BJ (cell line): ENCODE results near the gene GTPBP8. TPM values are rescaled to one million over a fixed set of nuclear protein-coding genes. Genes with fewer than 3 reads are reported as not detected.
"Not testable (repeated sequence)": the region's sequence is repeated elsewhere in the genome, so short reads cannot be mapped to it uniquely, and the experiment has no call there.

ENCODE experiments used
- CTCF ChIA-PET: fragments of 350-600 bp; formaldehyde crosslinking; extraction: SDS; loops from one replicate; lab custom pipeline; 2021; ENCODE audit warnings: antibody characterized with exemption, inconsistent platforms; lab: Yijun Ruan, JAX
- POLR2A ChIA-PET: fragments of 300-600 bp; sonication (Branson Sonifier 250); formaldehyde crosslinking; extraction: SDS; loops from one replicate; lab custom pipeline; 2021; ENCODE audit warnings: antibody characterized with exemption; lab: Charles Lee
- DNase-seq: peaks from one replicate; pipeline ENCODE4 v3.0.0-alpha.2; 2011; ENCODE audit warnings: low read depth
- H3K27me3 ChIP-seq: 2 replicates; pipeline ENCODE4 v1.6.0; 2011; ENCODE audit warnings: low read length; ENCODE audit not compliant: control insufficient read depth, insufficient read depth
- H3K36me3 ChIP-seq: 2 replicates; pipeline ENCODE4 v1.5.1; 2011; ENCODE audit warnings: low read length; ENCODE audit not compliant: control insufficient read depth, insufficient read depth
- H3K4me3 ChIP-seq: 2 replicates; pipeline ENCODE4 v1.5.1; 2011; ENCODE audit warnings: low read depth, mild to moderate bottlenecking, control low read depth, low read length
- polyA plus RNA-seq: library from polyadenylated mRNA; depleted of rRNA; stranded (reverse); fragments of >200 nt; gene quantifications from 2 replicates; pipeline ENCODE4 v1.2.3, GENCODE V29; 2011; rRNA removed
- TF ChIP-seq, protein P1 (sequence below): IDR thresholded peaks from 2 replicates; pipeline ENCODE4 v1.5.1; 2011; ENCODE audit warnings: low read depth, mild to moderate bottlenecking, control low read depth, inconsistent platforms, low read length, moderate library complexity; ENCODE audit not compliant: insufficient read depth

GTPBP8 gene
- polyA plus RNA-seq, 1 experiment = 16.7 TPM

DNA sequence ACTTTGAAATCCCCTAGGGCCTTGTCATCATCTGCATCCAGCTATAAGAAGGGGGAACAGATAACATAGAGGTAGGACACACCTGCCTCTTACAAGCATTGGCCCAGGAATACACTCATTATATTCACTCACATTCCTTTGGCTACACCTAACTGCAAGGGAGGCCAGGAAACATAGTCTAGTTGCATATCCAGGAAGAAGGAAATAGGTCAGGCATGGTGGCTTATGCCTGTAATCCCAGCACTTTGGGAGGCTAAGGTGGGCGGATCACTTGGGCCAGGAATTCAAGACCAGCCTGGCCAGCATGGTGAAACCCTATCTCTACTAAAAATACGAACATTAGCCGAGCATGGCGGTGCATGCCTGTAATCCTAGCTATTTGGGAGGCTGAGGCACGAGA, 48.8 kb downstream of the GTPBP8 start:
- H3K27me3 ChIP-seq = 0 out of 2 replicates have a peak, but pooled peaks cover 1% of the 10 kb centered on the region
- TF ChIP-seq, protein P1, sequence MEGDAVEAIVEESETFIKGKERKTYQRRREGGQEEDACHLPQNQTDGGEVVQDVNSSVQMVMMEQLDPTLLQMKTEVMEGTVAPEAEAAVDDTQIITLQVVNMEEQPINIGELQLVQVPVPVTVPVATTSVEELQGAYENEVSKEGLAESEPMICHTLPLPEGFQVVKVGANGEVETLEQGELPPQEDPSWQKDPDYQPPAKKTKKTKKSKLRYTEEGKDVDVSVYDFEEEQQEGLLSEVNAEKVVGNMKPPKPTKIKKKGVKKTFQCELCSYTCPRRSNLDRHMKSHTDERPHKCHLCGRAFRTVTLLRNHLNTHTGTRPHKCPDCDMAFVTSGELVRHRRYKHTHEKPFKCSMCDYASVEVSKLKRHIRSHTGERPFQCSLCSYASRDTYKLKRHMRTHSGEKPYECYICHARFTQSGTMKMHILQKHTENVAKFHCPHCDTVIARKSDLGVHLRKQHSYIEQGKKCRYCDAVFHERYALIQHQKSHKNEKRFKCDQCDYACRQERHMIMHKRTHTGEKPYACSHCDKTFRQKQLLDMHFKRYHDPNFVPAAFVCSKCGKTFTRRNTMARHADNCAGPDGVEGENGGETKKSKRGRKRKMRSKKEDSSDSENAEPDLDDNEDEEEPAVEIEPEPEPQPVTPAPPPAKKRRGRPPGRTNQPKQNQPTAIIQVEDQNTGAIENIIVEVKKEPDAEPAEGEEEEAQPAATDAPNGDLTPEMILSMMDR = no peak
- no peaks in the 10 kb centered on the region for H3K36me3 ChIP-seq
- ChIA-PET POLR2A (no interaction called here), CTCF (no interaction called here)
- no peak overlapping the region for H3K4me3 ChIP-seq
- DNase-seq = no peak

DNA sequence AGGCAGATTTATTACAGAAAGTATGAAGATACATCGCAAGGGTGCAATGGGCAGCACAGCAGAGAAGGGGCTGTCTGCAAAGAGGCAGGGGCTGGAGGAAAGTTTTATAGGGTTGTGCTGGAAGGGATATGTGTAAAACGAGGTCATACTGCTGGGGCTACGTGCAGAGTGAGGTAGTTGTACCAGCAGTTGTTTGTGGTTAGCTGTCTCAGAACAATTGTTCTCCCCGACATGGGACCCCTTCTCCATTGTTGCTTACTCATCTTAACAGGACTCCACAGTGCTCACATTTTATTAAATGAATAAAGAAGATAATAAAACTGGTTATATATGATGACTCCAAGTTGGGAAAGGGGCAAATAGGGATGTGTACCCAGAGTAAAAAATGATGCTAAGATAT, 49.4 kb downstream of the GTPBP8 start:
- TF ChIP-seq, protein P1 = no peak
- DNase-seq = no peak
- Histone ChIP-seq H3K27me3 (0 out of 2 replicates have a peak, but pooled peaks cover 1% of the 10 kb centered on the region), H3K4me3 (no peak overlapping the region), H3K36me3 (no peaks in the 10 kb centered on the region)
- ChIA-PET CTCF (no interaction called here), POLR2A (no interaction called here)

DNA sequence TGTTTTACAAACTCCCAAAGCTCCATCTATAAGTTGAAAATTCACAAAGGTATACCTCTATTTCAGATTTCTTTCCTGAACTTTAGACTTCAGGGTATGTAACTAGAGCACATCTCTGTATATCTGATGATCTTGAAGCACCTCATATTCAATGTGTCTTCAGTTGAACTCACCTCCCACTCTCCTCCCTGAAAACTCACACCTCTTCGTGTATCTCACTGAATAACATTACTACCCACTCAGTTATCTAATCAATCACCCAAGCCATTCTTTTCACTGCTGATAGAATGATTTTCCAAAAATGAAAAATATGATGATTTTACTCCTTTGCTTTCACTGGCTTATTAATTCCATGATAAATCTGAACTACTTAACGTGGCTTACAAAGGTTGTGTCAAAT, 52.9 kb downstream of the GTPBP8 start:
- 0 out of 2 replicates have a peak, but pooled peaks cover 1% of the 10 kb centered on the region for H3K27me3 ChIP-seq
- H3K36me3 ChIP-seq = no peaks in the 10 kb centered on the region
- H3K4me3 ChIP-seq = no peak overlapping the region
- ChIA-PET POLR2A (no interaction called here), CTCF (interaction anchor here (0.6 to 1.5 kb wide), 3 partner anchors 7 to 244 kb away, joined by 3 to 8 read pairs (median 4); no protein-coding TSS in a partner anchor)
- TF ChIP-seq, protein P1 = no peak
- DNase-seq = no peak

DNA sequence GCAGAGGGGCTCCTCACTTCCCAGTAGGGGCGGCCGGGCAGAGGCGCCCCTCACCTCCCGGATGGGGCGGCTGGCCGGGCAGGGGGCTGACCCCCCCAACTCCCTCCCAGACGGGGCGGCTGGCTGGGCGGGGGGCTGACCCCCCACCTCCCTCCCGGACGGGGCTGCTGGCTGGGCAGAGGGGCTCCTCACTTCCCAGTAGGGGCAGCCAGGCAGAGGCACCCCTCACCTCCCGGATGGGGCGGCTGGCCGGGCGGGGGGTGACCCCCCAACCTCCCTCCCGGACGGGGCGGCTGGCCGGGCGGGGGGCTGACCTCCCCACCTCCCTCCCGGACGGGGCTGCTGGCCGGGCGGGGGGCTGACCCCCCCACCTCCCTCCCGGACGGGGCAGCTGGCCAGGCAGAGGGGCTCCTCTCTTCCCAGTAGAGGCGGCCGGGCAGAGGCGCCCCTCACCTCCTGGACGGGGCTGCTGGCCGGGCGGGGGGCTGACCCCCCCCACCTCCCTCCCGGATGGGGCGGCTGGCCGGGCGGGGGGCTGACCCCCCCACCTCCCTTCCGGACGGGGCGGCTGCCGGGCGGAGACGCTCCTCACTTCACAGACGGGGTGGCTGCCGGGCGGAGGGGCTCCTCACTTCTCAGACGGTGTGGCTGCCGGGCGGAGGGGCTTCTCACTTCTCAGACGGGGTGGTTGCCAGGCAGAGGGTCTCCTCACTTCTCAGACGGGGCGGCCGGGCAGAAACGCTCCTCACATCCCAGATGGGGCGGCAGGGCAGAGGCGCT, 55.6 kb downstream of the GTPBP8 start:
- CTCF ChIA-PET, H3K4me3 ChIP-seq, POLR2A ChIA-PET, H3K36me3 ChIP-seq, DNase-seq, H3K27me3 ChIP-seq: not testable (repeated sequence)

DNA sequence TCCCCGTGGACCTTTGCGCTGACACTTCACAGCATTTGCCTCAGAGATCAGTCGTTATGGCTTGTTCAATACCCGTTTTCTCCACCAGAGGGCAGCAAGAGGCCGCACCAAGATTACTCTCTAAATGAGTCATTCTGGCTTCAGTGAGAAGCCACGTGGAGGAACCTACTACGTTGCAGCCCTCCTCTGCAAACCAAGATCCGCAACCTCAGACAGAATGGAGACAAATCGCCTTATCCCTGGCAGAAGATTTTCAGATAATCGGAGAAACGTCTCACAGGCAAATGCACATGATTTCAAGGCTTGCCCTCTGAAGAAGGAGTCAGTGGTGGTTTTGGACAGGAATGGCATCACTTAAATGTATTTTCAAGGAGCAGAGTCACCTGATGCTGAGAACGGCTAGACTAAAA, 60.5 kb downstream of the GTPBP8 start:
- H3K27me3 ChIP-seq = 0 out of 2 replicates have a peak, but pooled peaks cover 2% of the 10 kb centered on the region
- CTCF ChIA-PET = interaction anchor here (0.5 to 6.8 kb wide), 8 partner anchors 8 to 244 kb away, joined by 3 to 53 read pairs (median 3); no protein-coding TSS in a partner anchor
- no peaks in the 10 kb centered on the region for H3K36me3 ChIP-seq
- TF ChIP-seq, protein P1 = peak; percentile 81
- H3K4me3 ChIP-seq = no peak overlapping the region
- DNase-seq = no peak
- POLR2A ChIA-PET = interaction anchor here (0.6 kb wide), 1 partner anchor 607 kb away, joined by 3 read pairs; no protein-coding TSS in a partner anchor

Other genes with a start within 250 kb of the GTPBP8 start
- not detected in 2 replicates for gene CD200R1L, start 144.1 kb upstream of the GTPBP8 start, polyA plus RNA-seq
- gene CD200R1, start 15.9 kb upstream of the GTPBP8 start, polyA plus RNA-seq = not detected in 2 replicates
- gene BOC, start 220.6 kb downstream of the GTPBP8 start, polyA plus RNA-seq = 11.3 and 17.7 TPM in 2 replicates